Activated CD8-positive, alpha-beta memory T cell treated with anti-CD3 and anti-CD28 coated beads for 1 hour (primary cell): ENCODE results near the gene SLC4A3.
"Not testable (repeated sequence)": the region's sequence is repeated elsewhere in the genome, so short reads cannot be mapped to it uniquely, and the experiment has no call there.

Source experiments
- DNase-seq, 2 donors: peaks; one replicate each; pipeline ENCODE4 v3.0.0-alpha.2; 2020; ENCODE audit warnings: low read depth in 1 of 2; ENCODE audit errors: extremely low read depth in 1 of 2

The SLC4A3 gene

DNA sequence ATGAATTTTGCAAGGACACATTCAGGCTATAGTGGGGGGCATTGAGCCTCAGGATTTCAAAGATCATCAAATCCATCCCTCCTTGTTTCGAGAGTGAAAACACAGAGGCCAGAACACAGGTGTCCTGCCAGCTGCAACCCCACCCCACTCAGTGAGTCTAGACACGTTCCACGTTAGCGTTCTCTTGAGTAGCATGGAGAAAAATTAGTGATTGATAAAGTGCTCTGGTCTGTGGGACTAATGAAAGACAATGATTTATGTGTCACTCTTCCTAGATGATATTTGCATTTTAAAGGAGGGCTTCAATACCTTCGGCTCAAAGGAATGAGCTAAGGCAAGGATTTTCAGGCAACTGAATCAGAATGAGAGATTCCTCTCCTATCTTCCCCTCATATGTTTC lies 43.8 kb downstream of the SLC4A3 start:
- no peak for DNase-seq

DNA sequence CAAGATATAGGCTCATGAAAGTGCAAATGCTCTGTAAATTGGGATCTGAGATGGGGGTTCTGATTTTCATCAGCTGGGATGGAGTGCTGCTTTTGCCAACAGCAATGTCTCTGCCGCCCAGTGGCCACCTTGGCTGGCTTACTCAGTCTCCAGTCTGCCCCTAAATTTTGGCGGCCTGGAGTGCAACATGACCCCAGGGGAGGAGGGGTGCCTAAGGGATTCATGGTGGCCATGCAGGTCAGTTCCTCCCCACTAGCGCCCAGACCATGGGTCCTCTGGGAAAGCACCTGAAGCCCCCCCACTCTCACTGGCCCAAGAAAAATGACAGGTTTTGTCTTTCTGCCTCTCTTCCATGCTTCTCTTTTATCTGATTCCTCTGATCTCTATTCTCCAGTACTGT lies 45.0 kb downstream of the SLC4A3 start:
- no peak for DNase-seq

DNA sequence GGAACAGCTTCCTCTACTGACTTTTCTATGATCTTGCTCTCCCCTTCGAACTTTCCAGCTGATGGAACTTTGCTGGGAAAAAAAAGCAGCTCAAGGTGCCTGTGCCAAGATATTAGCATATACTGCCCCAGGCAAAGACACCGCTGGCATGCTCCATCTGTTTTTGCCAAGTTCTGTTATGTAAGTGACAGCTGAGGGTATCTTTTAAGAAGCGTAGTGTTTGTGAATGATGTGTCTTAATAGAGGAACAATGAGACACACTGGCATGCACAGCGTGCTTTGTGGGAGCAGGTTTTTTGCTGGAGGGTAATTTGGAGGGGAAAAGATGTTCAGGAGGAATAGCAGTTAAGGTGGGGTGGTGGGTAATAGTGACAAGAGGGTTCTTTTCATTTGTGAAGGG lies 47.8 kb downstream of the SLC4A3 start:
- DNase-seq: no peak

DNA sequence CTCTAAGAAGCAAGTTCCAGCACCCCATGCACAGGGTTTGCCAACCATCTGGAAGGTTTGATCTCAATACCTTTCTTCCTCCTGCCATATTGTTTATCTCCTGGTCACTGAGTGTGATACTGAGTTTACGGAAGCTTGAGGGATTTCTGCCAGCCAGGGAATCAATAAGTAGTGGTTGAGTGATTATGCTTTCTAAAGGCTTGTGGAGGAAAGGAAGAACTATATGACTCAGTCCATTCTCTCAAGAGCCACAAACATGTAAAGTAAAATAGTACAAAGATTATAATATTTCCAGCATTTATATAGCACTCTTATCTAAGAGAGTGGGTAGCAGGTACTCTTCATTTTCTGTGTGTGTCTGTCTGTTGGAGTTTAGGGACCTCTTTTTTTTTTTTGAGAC lies 49.2 kb downstream of the SLC4A3 start:
- DNase-seq: no peak

DNA sequence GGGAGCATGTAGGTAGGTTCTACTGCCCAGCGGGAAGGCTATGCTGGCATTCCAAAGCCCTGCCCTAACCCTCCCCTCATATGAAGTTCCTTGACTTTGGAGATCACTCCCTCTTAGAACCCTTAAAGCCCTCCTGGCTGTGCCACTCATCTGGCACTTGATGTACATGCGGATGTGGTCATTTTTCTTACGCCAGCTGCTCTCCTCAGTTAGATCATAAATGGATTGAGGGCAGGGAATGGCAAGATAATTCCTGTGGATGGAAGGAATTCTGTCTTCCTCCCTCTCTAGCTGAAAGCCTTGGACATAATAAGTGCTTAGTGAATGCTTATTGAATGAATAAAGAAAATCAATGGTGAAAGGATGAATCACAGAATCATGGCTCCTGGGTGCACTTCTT lies 51.6 kb downstream of the SLC4A3 start:
- DNase-seq: no peak

DNA sequence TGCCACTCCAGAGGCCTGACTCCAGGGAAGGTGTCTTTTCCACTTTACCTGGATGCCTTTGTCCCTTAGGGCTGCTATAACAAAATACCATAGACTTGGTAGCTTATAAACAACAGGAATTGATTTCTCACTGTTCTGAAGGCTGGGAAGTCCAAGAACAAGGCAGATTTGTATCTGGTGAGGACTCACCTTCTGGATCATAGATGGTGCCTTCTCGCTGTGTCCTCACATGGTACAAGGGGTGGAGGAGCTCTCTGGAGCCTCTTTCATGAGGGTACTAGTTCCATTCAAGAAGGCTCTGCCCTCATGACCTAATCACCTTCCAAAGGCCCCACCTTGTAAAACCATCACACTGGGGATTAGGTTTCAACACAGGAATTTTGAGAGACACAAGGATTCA lies 52.1 kb downstream of the SLC4A3 start:
- no peak for DNase-seq

DNA sequence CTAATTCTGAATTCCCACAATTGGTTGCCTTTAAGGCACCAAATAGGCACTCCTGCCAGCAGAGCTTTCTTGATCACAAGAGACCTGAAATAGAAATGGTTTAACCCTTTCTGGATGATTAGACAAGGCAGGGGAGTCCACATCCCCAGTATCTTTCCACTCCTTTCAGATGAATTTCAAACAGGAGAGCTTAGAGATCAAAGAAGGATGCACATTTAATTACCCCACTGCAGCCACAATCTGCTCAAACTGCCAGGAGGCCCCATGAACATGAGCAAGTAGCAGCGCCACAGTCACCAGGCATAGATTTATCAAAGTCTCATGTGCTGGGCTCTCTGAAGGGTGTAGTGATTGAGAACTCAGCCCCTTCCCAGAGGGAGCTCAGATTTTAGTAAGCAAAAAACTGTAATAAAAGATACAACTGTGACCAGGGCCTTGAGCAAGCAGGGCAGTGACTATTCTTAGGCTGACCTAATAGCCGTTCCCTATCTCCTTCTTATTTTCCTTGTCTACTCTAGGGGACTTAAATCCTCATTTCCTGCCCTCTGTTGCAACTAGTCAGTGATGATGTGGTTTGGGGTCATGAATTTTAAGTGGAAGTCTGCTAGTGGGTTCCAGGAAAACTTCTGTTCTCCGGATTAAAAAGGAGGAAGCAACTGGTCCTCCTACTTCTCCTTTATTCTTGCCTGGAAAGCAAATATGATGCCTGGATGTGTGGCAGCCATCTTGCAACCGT lies 53.7 kb downstream of the SLC4A3 start:
- DNase-seq: no peak

DNA sequence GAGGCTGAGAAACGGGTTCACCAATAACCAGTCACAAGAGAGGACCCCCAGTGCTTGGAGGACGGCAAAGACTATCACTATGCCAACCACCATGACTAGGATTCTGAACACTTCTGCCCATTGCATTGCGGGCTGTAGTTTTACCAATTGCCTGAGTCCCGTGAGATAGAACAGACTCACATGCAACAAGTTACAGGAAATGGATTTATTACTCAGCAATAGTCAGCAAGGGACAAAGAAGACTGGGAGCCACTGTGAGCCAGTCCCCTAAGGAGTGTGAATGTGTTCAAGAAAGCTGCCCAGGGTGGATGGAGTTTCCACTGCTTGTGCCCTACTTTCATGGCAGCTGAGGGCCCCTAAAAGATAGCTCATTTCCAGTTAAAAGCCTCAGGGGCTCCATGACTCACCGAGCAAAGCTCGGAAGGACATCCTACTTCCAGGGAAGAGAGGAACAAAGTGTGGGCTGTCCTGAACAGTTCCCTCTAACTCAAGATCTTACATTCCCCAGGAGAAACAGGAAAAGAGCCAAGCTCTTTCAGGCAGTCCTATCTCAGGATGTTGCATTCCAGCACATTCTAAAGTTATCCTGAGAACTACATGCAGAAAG lies 54.4 kb downstream of the SLC4A3 start:
- no peak for DNase-seq

DNA sequence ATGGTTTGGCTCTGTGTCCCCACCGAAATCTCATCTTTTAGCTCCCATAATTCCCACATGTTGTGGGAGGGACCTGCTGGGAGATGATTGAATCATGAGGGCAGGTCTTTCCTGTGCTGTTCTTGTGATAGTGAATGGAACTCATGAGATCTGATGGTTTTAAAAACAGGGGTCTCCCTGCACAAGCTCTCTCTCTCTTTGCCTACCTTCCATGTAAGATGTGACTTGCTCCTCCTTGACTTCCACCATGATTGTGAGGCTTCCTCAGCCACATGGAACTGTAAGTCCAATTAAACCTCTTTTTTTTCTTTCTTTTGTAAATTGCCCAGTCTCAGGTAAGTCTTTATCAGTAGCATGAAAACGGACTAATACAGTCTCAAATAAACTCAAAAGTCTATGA lies 56.0 kb downstream of the SLC4A3 start:
- not testable (repeated sequence) for DNase-seq

DNA sequence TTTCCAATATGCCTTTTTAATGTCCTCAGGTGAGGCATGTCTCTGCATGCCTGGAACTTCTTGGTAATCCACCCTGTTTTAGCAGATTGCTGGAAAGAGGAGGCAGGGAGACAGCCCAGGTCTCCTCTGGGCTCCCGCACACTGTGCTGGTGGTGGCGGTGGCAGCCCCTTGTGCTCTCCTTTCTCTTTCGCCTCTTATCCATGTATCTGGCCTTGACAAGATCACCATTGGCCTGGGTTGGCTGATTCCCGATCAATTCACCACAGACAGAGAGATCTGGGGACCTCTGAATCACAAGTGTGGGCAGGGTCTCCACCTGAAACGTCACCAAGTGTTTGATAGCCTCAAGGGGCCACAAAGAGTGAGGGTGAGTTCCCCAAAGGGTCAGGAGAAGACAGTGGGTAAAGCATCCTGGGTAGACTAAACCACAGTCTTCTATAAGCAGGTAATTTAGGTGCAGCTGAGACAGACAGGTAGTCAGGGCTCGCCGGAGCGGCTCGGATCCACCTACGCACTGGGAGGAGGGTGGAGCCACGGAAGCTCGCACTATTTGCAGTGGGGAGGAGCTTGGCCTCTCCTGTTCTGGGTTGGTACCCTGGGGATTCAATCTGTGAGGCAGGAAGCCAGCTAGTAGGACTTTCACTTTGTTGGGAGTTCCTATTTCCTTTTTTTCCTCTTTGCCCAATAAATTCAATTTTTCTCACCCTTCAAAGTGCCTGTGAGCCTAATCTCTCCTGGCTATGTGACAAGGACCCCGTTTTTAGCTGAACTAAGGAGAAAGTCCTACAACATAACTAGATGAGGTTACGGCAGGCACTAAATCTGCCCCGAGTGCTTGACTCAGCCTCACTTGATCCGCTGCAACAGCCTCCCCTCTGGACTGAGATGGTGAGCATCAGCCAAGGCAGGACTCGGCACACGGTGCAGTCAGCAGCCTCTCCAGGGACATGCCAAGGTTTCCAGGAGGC lies 57.6 kb downstream of the SLC4A3 start:
- peak in 1 of 2 donors; percentile 5 for DNase-seq

DNA sequence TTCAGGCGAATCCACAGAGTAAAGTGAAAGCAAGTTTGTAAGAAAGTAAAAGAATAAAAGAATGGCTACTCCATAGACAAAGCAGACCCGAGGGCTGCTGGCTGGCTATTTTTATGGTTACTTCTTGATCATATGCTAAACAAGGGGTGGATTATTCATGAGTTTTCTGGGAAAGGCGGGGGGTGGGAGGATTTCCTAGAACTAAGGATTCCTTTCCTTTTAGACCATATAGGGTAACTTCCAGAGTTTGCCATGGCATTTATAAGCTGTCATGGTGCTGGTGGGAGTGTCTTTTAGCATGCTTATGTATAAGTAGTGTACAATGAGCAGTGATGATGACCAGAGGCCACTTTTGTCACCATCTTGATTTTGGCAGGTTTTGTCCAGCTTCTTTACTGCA lies 59.8 kb downstream of the SLC4A3 start:
- DNase-seq: no peak

DNA sequence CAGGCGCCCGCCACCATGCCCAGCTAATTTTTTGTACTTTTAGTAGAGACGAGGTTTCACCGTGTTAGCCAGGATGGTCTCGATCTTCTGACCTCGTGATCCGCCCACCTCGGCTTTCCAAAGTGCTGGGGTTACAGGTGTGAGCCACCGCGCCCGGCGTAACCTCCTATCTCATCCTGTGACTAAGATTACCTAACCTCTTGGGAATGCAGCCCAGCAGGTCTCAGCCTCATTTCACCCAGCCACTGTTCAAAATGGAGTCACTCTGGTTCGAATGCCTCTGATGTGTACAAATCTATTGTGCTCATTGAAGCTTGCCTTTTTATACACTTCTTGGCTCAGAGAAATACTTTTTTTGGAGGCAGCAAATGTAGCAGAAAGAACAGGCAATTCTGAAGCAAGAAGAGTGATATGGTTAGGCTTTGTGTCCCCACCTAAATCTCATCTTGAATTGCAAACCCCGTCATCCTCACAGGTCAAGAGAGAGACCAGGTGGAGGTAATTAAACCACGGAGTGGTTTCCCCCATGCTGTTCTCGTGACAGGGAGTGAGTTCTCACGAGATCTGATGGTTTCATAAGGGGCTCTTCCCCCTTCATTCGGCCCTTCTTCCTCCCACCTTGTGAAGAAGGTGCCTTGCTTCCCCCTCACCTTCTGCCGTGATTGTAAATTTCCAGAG lies 60.6 kb downstream of the SLC4A3 start:
- DNase-seq: no peak

DNA sequence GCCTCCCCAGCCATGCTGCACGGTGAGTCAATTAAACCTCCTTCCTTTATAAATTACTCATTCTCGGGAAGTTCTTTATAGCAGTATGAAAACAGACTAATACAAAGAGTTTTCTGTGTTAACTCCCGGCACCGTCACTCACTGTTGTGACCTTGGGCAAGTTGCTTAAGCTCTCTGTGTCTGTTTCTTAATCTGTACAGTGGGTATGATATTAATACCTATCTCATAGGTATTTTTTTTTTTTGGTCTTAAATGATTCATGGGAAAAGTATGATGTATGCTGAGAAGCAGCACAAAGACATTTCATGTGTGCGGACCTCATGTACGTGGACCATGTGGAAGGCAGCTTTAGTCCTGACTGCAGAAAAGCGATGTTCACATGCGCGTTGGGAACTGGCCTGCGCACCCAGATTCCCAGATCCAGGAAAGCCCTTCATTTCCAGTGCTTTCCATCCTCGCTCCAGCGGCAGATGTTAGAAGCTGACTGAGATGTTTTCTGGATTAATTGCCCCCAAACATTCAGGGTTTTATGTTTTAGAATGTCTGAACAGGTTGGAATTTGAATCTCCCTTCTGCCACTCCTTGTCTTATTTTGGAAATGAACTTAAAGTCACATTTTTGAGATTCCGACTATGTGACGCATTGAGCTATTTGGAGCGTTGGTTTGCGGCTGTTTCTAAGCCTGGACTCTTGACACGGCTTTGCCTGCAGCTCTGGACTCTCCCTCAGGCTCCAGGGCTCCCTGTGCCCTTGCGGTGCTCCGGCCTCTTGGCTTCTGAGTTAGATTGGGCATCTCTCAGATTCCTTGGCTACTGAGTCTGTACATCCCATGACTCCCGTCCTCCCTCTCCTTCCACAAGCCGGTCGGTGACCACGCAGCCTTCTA lies 61.4 kb downstream of the SLC4A3 start:
- no peak for DNase-seq

DNA sequence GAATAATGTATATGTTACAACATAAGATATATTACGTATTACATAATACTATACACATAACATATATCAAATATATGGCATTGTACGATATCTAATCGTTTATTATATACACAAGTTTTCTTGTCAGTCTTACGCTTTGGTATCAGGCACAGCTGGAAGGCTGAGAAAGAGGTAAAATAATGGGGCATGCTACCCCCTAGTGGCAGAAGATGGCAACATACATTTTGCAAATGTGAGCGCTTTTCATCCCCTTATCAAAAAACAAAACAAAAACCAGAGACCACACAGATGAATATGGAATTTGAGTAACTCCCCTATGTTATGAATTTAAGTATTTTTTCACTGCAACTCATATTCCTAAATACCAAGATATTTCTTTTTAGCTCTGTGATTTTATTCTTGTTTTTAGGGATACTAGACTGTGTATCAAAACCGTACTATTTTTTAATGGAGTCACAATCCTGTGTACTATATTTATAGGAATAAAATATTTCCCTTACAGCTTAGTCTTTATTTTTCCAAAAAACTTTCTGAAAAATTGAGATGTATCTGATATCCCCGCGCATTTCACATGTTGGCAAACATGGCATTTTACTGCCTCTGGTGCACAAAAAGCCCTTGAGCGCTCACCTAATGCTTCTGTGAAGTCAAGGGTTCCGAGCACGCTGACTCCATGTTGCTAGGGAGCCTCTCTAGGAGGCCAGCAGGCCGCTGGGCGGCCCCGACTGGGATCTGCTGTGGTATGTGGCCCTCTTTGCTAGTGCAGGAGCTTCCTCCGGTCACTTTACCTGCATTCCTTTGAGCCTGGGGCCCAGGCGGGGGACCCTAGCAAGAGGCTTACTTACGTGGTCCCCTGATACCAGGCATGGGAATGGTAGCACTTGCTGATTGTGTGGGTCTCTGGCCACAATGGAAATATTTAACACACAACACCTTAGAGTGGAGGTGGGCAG lies 62.5 kb downstream of the SLC4A3 start:
- DNase-seq: no peak

DNA sequence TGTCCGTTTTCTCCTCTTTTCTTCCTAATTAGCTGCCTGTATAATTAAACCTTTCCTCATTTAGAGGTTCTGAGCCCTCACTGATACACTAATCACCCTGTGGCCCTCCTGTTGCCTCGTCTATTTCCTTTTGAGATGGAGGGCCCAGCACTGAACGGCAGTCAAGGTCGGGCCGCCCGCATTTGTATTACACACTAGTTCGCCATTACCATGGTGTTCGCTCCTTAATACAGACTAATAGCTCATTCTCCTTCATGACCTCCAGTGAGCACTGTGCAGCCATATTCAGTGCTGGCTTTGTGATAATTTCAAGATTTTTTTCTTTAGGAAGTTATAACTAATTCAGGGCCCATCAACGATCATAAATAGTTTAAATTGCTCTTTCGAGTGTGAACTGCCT lies 64.1 kb downstream of the SLC4A3 start:
- DNase-seq: no peak
